ENCODE data around the gene KAT2A. TPM values are rescaled to one million over a fixed set of nuclear protein-coding genes. Genes with fewer than 3 reads are reported as not detected.
"Not testable (repeated sequence)": the region's sequence is repeated elsewhere in the genome, so short reads cannot be mapped to it uniquely, and the experiment has no call there.

The KAT2A gene
- total RNA-seq, 4 donors from 2014 or later = 36.3 to 107 (median 57.1) TPM

DNA sequence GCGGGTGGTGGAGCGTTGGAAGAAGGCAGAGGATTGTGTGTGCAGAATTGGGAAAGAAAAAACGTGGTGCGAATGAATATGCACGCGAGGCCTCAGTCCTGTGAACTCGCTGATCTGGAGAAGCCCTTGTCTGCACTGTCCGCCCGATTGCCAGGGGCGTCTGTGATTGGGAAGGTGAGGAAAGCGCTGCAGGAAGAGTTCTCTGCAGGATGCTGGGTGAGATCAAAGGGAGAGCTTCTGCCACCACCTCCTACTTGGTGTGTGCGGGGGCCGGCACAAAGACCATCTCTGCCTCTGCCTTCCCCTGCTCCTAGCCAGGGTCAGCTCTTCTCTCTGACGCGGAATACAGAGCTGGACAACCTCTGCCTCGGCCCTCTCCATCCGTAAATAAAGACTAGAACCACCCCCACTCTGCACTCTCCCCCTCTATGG is 34.5 kb upstream of the KAT2A start:
- peak overlapping the region; percentile 61 for H3K4me3 ChIP-seq
- no peaks in the 10 kb centered on the region for H3K9me3 ChIP-seq
- H3K27ac ChIP-seq = no peak overlapping the region
- H3K27me3 ChIP-seq = no peaks in the 10 kb centered on the region
- peaks cover 8% of the 10 kb centered on the region for H3K36me3 ChIP-seq
- WGBS = 34% methylated on average over 15 of the region's 17 CpGs
- H3K4me1 ChIP-seq = peaks cover 34% of the 10 kb centered on the region
- DNase-seq (ENCODE audit: low spot score in 2 of 2) = no peak
- no peak for TF ChIP-seq EP300 (IDR thresholded peaks at IDR 0.05)
- no peak for TF ChIP-seq POLR2AphosphoS5 (IDR thresholded peaks at IDR 0.05)
- TF ChIP-seq, protein P1, sequence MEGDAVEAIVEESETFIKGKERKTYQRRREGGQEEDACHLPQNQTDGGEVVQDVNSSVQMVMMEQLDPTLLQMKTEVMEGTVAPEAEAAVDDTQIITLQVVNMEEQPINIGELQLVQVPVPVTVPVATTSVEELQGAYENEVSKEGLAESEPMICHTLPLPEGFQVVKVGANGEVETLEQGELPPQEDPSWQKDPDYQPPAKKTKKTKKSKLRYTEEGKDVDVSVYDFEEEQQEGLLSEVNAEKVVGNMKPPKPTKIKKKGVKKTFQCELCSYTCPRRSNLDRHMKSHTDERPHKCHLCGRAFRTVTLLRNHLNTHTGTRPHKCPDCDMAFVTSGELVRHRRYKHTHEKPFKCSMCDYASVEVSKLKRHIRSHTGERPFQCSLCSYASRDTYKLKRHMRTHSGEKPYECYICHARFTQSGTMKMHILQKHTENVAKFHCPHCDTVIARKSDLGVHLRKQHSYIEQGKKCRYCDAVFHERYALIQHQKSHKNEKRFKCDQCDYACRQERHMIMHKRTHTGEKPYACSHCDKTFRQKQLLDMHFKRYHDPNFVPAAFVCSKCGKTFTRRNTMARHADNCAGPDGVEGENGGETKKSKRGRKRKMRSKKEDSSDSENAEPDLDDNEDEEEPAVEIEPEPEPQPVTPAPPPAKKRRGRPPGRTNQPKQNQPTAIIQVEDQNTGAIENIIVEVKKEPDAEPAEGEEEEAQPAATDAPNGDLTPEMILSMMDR (IDR thresholded peaks at IDR 0.05) = no peak
- TF ChIP-seq POLR2A (IDR thresholded peaks at IDR 0.05) = no peak

DNA sequence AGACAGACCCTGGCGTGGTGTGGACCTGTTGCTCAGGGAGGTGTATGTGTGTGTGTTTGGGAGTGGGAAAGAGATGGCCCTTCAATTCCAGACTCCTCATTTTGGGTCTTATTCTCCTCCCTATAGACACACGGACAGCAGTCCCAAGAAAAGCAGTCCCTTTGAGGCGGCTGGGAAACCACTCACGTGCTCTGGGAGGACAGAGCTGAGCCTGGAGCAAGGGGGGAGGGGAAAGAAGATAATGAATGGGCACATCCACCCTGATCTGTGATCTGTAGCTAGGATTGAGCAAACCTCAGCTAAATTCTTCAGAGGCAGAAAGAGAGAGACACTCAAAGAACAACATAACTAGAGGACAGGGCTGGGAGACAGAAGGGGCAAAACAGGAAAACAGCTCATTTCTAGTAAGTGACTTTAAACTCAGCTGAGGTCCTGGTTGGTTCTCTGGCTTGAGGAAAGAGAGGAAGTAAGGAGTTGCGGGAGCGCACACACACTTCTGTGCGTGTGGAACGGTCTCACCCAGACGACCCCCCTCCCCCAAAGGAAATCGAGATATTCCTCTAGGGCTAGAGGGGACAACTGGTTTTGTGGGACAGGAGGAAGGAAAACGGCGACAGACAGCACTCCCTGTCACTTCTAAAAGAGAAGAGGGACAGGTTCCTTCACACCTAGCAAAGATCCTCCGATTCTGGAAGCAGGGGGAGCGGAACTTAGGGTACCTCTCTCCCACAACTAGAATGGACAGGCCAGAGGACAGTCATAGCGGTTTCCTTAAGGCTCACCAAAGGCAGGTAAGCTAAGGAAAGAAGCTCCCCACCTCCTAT is 33.0 kb upstream of the KAT2A start:
- Histone ChIP-seq H3K36me3 (peaks cover 8% of the 10 kb centered on the region), H3K4me3 (peak overlapping the region; percentile 61), H3K9me3 (no peaks in the 10 kb centered on the region), H3K4me1 (peaks cover 34% of the 10 kb centered on the region), H3K27me3 (no peaks in the 10 kb centered on the region), H3K27ac (peak overlapping the region; percentile 73)
- no peak for DNase-seq (ENCODE audit: low spot score in 2 of 2)
- TF ChIP-seq EP300 (IDR thresholded peaks at IDR 0.05) (no peak), POLR2A (IDR thresholded peaks at IDR 0.05) (no peak)
- TF ChIP-seq, protein P1 (IDR thresholded peaks at IDR 0.05) = no peak
- WGBS = 3% methylated on average over 15 of the region's 15 CpGs

GRCh38 chr17:42146911-42147607 is 25.9 kb upstream of the KAT2A start:
- H3K9me3 ChIP-seq = no peaks in the 10 kb centered on the region
- H3K4me3 ChIP-seq = no peak overlapping the region
- 90% methylated on average over 13 of the region's 13 CpGs for WGBS
- H3K4me1 ChIP-seq = peaks cover 19% of the 10 kb centered on the region
- peaks cover 35% of the 10 kb centered on the region for H3K36me3 ChIP-seq
- H3K27ac ChIP-seq = no peak overlapping the region
- TF ChIP-seq POLR2A (IDR thresholded peaks at IDR 0.05) (no peak), EP300 (IDR thresholded peaks at IDR 0.05) (no peak), POLR2AphosphoS5 (IDR thresholded peaks at IDR 0.05) (no peak)
- TF ChIP-seq, protein P1 (IDR thresholded peaks at IDR 0.05) = no peak
- DNase-seq (ENCODE audit: low spot score in 2 of 2) = no peak
- H3K27me3 ChIP-seq = no peaks in the 10 kb centered on the region

- not testable (repeated sequence) for DNase-seq (ENCODE audit: low spot score in 2 of 2); H3K9me3 ChIP-seq; H3K27me3 ChIP-seq; H3K4me3 ChIP-seq; H3K27ac ChIP-seq
- peaks cover 29% of the 10 kb centered on the region for H3K4me1 ChIP-seq
- 82% methylated on average over 4 of the region's 4 CpGs for WGBS
- peaks cover 30% of the 10 kb centered on the region for H3K36me3 ChIP-seq
Measured at GRCh38 chr17:42143138-42143537, 22.0 kb upstream of the KAT2A start.

DNA sequence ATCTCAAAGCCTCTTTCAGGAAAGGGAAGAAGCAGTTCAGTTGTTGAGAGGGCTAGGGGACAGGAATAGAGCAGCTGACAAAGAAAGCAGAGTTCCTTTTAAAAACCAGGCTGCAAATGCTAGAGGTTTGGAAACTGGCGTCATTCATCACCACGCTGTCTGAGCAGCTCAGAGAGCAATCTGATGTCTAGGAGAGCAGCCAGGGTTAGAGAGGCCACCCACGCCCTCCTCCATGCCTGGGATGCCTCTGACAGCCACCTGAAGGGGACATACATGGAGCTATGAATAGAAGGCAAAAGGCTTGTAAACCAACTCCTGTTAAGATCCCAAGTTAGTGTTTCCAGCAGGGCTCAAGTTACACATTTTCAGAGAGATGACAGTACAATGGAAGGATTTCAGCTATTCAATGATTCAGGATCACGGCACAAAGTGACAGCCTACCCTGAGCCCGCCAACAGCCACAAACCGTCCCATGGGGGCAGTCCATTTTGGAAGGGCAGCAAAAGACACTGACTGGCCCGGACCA is 21.3 kb upstream of the KAT2A start:
- Histone ChIP-seq H3K4me1 (peaks cover 32% of the 10 kb centered on the region), H3K4me3 (no peak overlapping the region), H3K27me3 (no peaks in the 10 kb centered on the region), H3K9me3 (no peaks in the 10 kb centered on the region), H3K36me3 (peaks cover 28% of the 10 kb centered on the region), H3K27ac (no peak overlapping the region)
- no peak for TF ChIP-seq POLR2A (IDR thresholded peaks at IDR 0.05)
- TF ChIP-seq, protein P1 (IDR thresholded peaks at IDR 0.05) = no peak
- no peak for TF ChIP-seq EP300 (IDR thresholded peaks at IDR 0.05)
- TF ChIP-seq POLR2AphosphoS5 (IDR thresholded peaks at IDR 0.05) = no peak
- 79% methylated on average over 7 of the region's 7 CpGs for WGBS
- DNase-seq (ENCODE audit: low spot score in 2 of 2) = no peak
